H1 (cell line): ENCODE results near the gene MNAT1.

Experiments
- ATF3 ChIP-seq: IDR thresholded peaks from 2 replicates; pipeline ENCODE4 v1.6.1; 2011; ENCODE audit warnings: low read depth, mild to moderate bottlenecking, low read length; ENCODE audit not compliant: insufficient read depth
- CBX5 ChIP-seq: fragments of 300-800, 300-1000 bp; sonication (generic); IDR thresholded peaks from 2 replicates; pipeline ENCODE4 v1.7.1; 2016; ENCODE audit warnings: antibody characterized with exemption, low read length, low read depth
- HDAC2 ChIP-seq, 2 experiments: fragments of 300-600 bp in 1 of 2; sonication (generic) in 1 of 2; IDR thresholded peaks; 2 replicates each; pipeline ENCODE4 v1.6.1; 2011 to 2012; ENCODE audit warnings: low read depth in 2 of 2, low read length in 2 of 2, mild to moderate bottlenecking in 2 of 2, moderate library complexity in 2 of 2, borderline replicate concordance in 1 of 2, inconsistent platforms in 1 of 2
- NRF1 ChIP-seq: IDR thresholded peaks from 2 replicates; pipeline ENCODE4 v1.6.1; 2011; ENCODE audit warnings: mild to moderate bottlenecking, low read depth, low read length, improper control_type of control experiment
- PHF8 ChIP-seq: fragments of 200-600 bp; sonication (generic); conservative IDR thresholded peaks from 2 replicates; pipeline ENCODE4 v1.7.1; 2012; ENCODE audit warnings: low read depth, mild to moderate bottlenecking, inconsistent platforms, low read length, moderate library complexity
- POLR2A ChIP-seq, 2 experiments: IDR thresholded peaks; 1 replicate in 1 of 2; 2 replicates in 1 of 2; pipeline ENCODE4 v1.6.1; 2011; ENCODE audit warnings: low read depth in 2 of 2, low read length in 2 of 2, mild to moderate bottlenecking in 2 of 2; ENCODE audit errors: control extremely low read depth in 1 of 2
- RAD21 ChIP-seq, 2 experiments: IDR thresholded peaks in 1 of 2; conservative IDR thresholded peaks in 1 of 2; 2 replicates each; pipeline ENCODE4 v1.6.1; 2011; ENCODE audit warnings: low read depth in 2 of 2, low read length in 2 of 2, improper control_type of control experiment in 1 of 2, inconsistent platforms in 1 of 2, mild to moderate bottlenecking in 1 of 2, moderate library complexity in 1 of 2
- RFX5 ChIP-seq: IDR thresholded peaks from 2 replicates; pipeline ENCODE4 v1.6.1; 2011; ENCODE audit warnings: low read depth, low read length, improper control_type of control experiment, borderline replicate concordance
- TBP ChIP-seq: IDR thresholded peaks from 2 replicates; pipeline ENCODE4 v1.6.1; 2011; ENCODE audit warnings: low read depth, low read length, improper control_type of control experiment

- no peak for TF ChIP-seq CBX5
- TF ChIP-seq NRF1, result no peak
- no peak for TF ChIP-seq TBP
- TF ChIP-seq RAD21 (IDR thresholded peaks at IDR 0.05 in 1 of 2, conservative IDR thresholded peaks at IDR 0.05 in 1 of 2; ENCODE audit: low read depth in 2 of 2, low read length in 2 of 2), result no peak; a peak in 1 of 4 replicates
- TF ChIP-seq POLR2A (IDR thresholded peaks at IDR 0.05; ENCODE audit: control extremely low read depth in 1 of 2, low read depth in 2 of 2, low read length in 2 of 2), result peak in 1 of 2 experiments; percentile 63; a peak in 2 of 3 replicates
- TF ChIP-seq RFX5, result no peak
- TF ChIP-seq HDAC2 (IDR thresholded peaks at IDR 0.05; ENCODE audit: borderline replicate concordance in 1 of 2, low read depth in 2 of 2, low read length in 2 of 2), result no peak
- peak; percentile 7; the same call in 1 of the 2 replicates for TF ChIP-seq PHF8
- TF ChIP-seq ATF3, result no peak
Measured at GRCh38 chr14:60723116-60723906, 11.2 kb upstream of the MNAT1 start.
